CD4-positive, CD25-positive, alpha-beta regulatory T cell (primary cell): ENCODE measurements around the gene HAP1. TPM values are rescaled to one million over a fixed set of nuclear protein-coding genes. Genes with fewer than 3 reads are reported as not detected.
A peak's percentile ranks its signal among the peaks of the same experiment; 100 is the strongest.
"Not testable (repeated sequence)": the region's sequence is repeated elsewhere in the genome, so short reads cannot be mapped to it uniquely, and the experiment has no call there.

Experiments
- ATAC-seq, 2 donors: fragments of 150-1000 bp; cut with Tn5 transposase; one replicate each; pipeline ENCODE4 v1.10.0; 2021; ENCODE audit warnings: low read depth in 2 of 2, moderate number of reproducible peaks in 2 of 2, moderate library complexity in 1 of 2
- DNase-seq, 3 donors: peaks; one replicate each; pipeline versions ENCODE4 v3.0.0 to v3.0.0-alpha.2; 2012 to 2022; ENCODE audit warnings: mixed read lengths in 1 of 3
- H3K27ac ChIP-seq: one replicate; pipeline ENCODE4 v1.7.0; 2013; ENCODE audit warnings: mild to moderate bottlenecking, low read length; ENCODE audit not compliant: insufficient read depth, poor library complexity, severe bottlenecking
- H3K27me3 ChIP-seq: one replicate; pipeline ENCODE4 v1.7.0; 2013; ENCODE audit warnings: low read length; ENCODE audit not compliant: control insufficient read depth, insufficient read depth
- H3K36me3 ChIP-seq: one replicate; pipeline ENCODE4 v1.7.0; 2013; ENCODE audit warnings: mild to moderate bottlenecking, low read length, moderate library complexity; ENCODE audit not compliant: control insufficient read depth, insufficient read depth
- H3K4me1 ChIP-seq: 2 replicates; pipeline ENCODE4 v1.7.0; 2013; ENCODE audit warnings: mild to moderate bottlenecking, low read length; ENCODE audit not compliant: insufficient read depth, control insufficient read depth, poor library complexity, severe bottlenecking
- H3K4me3 ChIP-seq: one replicate; pipeline ENCODE4 v1.7.0; 2013; ENCODE audit warnings: low read depth, mild to moderate bottlenecking, low read length, moderate library complexity
- H3K9me3 ChIP-seq, 2 experiments: 1 replicate in 1 of 2; 2 replicates in 1 of 2; pipeline ENCODE4 v1.7.0; 2013; ENCODE audit warnings: low read length in 2 of 2, mild to moderate bottlenecking in 1 of 2, moderate library complexity in 1 of 2; ENCODE audit not compliant: control insufficient read depth in 2 of 2
- H3K27ac Mint-ChIP-seq, 3 donors: one replicate each; pipeline ENCODE4 v1.8.0; 2020 to 2022; ENCODE audit warnings: mild to moderate bottlenecking in 3 of 3, mixed read lengths in 3 of 3, moderate library complexity in 2 of 3
- H3K27me3 Mint-ChIP-seq: one replicate; pipeline ENCODE4 v1.8.0; 2022; ENCODE audit warnings: mild to moderate bottlenecking, mixed read lengths
- H3K36me3 Mint-ChIP-seq: one replicate; pipeline ENCODE4 v1.8.0; 2020; ENCODE audit warnings: mixed read lengths
- H3K4me1 Mint-ChIP-seq, 4 donors: one replicate each; pipeline ENCODE4 v1.8.0; 2020 to 2022; ENCODE audit warnings: mixed read lengths in 4 of 4, mild to moderate bottlenecking in 1 of 4
- H3K4me3 Mint-ChIP-seq, 4 donors: one replicate each; pipeline ENCODE4 v1.8.0; 2020 to 2022; ENCODE audit warnings: mild to moderate bottlenecking in 4 of 4, mixed read lengths in 4 of 4, moderate library complexity in 3 of 4
- H3K9me3 Mint-ChIP-seq, 7 donors: one replicate each; pipeline ENCODE4 v1.8.0; 2020 to 2022; ENCODE audit warnings: mixed read lengths in 7 of 7, mild to moderate bottlenecking in 3 of 7, moderate library complexity in 2 of 7
- polyA plus RNA-seq, 4 donors: library from polyadenylated mRNA; unstranded; fragments of 300-500 nt; fragmentation: Illumina TruSeq; gene quantifications; one replicate each; pipeline ENCODE4 v1.2.3, GENCODE V29; 2021
- total RNA-seq: library from RNA; stranded (reverse); gene quantifications from one replicate; pipeline ENCODE4 v1.2.3, GENCODE V29; 2022

The HAP1 gene
- total and polyA plus RNA-seq, 5 donors from 2014 or later = 0.35 to 2.1 (median 0.62) TPM

- H3K9me3 ChIP-seq = no peaks in the 10 kb centered on the region
- ATAC-seq (no peak), DNase-seq (no peak)
- H3K9me3 Mint-ChIP-seq = peaks cover 0 to 1% (median 0%) of the 10 kb centered on the region in 7 donors
- peak overlapping the region in 1 of 4 donors; percentile 56 for H3K4me3 Mint-ChIP-seq
- no peaks in the 10 kb centered on the region for H3K27me3 Mint-ChIP-seq
- peaks cover 21% of the 10 kb centered on the region for H3K4me1 ChIP-seq
- no peak overlapping the region for H3K27ac ChIP-seq
- H3K36me3 ChIP-seq = no peaks in the 10 kb centered on the region
- H3K27me3 ChIP-seq = no peaks in the 10 kb centered on the region
- no peaks in the 10 kb centered on the region for H3K36me3 Mint-ChIP-seq
- no peak overlapping the region for H3K27ac Mint-ChIP-seq
- H3K4me1 Mint-ChIP-seq = peaks cover 18 to 43% (median 32%) of the 10 kb centered on the region in 4 donors
- H3K4me3 ChIP-seq = no peak overlapping the region
Measured at GRCh38 chr17:41676058-41676419, 58.4 kb downstream of the HAP1 start.

DNA sequence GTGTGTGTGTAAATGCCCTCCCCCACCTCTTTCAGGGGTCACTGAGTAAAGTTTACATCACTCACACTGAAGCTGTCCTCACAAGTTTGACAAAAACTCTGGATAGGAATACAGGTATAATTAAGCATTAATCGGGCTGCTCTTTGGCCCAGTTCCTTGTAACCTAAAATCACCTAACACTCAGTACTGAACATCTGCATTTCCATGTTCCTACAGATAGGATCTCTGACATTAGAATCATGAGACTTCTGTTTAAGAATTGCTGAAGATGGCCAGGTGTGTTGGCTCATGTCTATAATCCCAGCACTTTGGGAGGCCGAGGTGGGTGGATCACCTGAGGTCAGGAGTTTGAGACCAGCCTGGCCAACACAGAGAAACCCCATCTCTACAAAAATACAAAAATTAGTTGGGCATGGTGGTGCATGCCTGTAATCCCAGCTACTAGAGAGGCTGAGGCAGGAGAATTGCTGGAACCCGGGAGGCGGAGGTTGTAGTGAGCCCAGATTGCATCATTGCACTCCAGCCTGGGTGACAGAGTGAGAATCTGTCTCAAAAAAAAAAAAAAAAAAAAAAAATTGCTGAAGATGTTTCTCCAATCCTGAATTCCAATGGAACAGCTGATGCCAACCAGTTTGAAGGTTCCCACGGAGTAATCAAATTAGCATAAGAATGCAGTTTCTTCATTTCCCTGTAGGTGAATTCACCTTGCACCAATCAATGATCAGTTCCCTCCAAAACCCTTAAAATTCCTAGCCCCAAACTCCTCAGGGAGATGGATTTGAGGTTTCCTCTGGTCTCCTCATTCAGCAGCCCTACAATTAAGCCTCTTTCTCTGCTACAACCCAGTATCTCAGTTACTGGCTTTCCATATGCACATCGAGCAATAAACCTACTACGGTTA lies 59.0 kb downstream of the HAP1 start:
- not testable (repeated sequence) for H3K27me3 ChIP-seq, H3K36me3 ChIP-seq, H3K4me3 Mint-ChIP-seq, H3K27ac Mint-ChIP-seq, H3K9me3 ChIP-seq, H3K36me3 Mint-ChIP-seq, H3K4me3 ChIP-seq, H3K9me3 Mint-ChIP-seq, H3K27ac ChIP-seq, ATAC-seq, DNase-seq, H3K27me3 Mint-ChIP-seq
- H3K4me1 Mint-ChIP-seq = peaks cover 18 to 43% (median 31%) of the 10 kb centered on the region in 4 donors
- H3K4me1 ChIP-seq = peaks cover 21% of the 10 kb centered on the region

Other genes with a start within 250 kb of the HAP1 start
- gene KRT36, start 244.7 kb downstream of the HAP1 start, total RNA-seq = not detected
- not detected for gene KRT36, start 244.7 kb downstream of the HAP1 start, polyA plus RNA-seq
- not detected for gene KRT13, start 229.0 kb downstream of the HAP1 start, total RNA-seq
- not detected for gene KRT13, start 229.0 kb downstream of the HAP1 start, polyA plus RNA-seq
- not detected for gene KRT15, start 215.8 kb downstream of the HAP1 start, total RNA-seq
- not detected for gene KRT15, start 215.8 kb downstream of the HAP1 start, polyA plus RNA-seq
- gene KRT19, start 206.3 kb downstream of the HAP1 start, total RNA-seq = not detected
- gene KRT19, start 206.3 kb downstream of the HAP1 start, polyA plus RNA-seq = not detected
- not detected for gene KRT9, start 162.6 kb downstream of the HAP1 start, total RNA-seq
- gene KRT9, start 162.6 kb downstream of the HAP1 start, polyA plus RNA-seq = not detected
- not detected for gene KRT14, start 147.7 kb downstream of the HAP1 start, total RNA-seq
- not detected for gene KRT14, start 147.7 kb downstream of the HAP1 start, polyA plus RNA-seq
- not detected for gene KRT16, start 121.9 kb downstream of the HAP1 start, total RNA-seq
- gene KRT16, start 121.9 kb downstream of the HAP1 start, polyA plus RNA-seq = not detected
- gene KRT17, start 110.1 kb downstream of the HAP1 start, total RNA-seq = not detected
- not detected for gene KRT17, start 110.1 kb downstream of the HAP1 start, polyA plus RNA-seq
- 2,625 TPM for gene EIF1, start 45.8 kb downstream of the HAP1 start, total RNA-seq
- gene EIF1, start 45.8 kb downstream of the HAP1 start, polyA plus RNA-seq = 1,000 to 10,000 TPM; 1,357 to 1,617 (median 1,453) TPM
- not detected for gene GAST, start 22.3 kb downstream of the HAP1 start, total RNA-seq
- gene GAST, start 22.3 kb downstream of the HAP1 start, polyA plus RNA-seq = not detected
- 1.3 TPM for gene JUP, start 52.1 kb upstream of the HAP1 start, total RNA-seq
- under 1 TPM in 2 of 4 donors, not detected in 2; 0.32 to 0.33 TPM for gene JUP, start 52.1 kb upstream of the HAP1 start, polyA plus RNA-seq
- 1.7 TPM for gene P3H4, start 77.3 kb upstream of the HAP1 start, total RNA-seq
- gene P3H4, start 77.3 kb upstream of the HAP1 start, polyA plus RNA-seq = 1 to 10 TPM in 3 of 4 donors, under 1 TPM in 1; 0.59 to 2.9 (median 2.5) TPM
- gene FKBP10, start 78.4 kb upstream of the HAP1 start, total RNA-seq = not detected
- gene FKBP10, start 78.4 kb upstream of the HAP1 start, polyA plus RNA-seq = under 1 TPM in 1 of 4 donors, not detected in 3; 0.25 TPM
- 17.9 TPM for gene NT5C3B, start 101.6 kb upstream of the HAP1 start, total RNA-seq
- gene NT5C3B, start 101.6 kb upstream of the HAP1 start, polyA plus RNA-seq = 10 to 100 TPM; 15.5 to 37.7 (median 18.1) TPM
- not detected for gene KLHL10, start 103.2 kb upstream of the HAP1 start, total RNA-seq
- under 1 TPM in 3 of 4 donors, not detected in 1; 0.19 to 0.25 (median 0.21) TPM for gene KLHL10, start 103.2 kb upstream of the HAP1 start, polyA plus RNA-seq
- gene KLHL11, start 130.8 kb upstream of the HAP1 start, total RNA-seq = 21.7 TPM
- 10 to 100 TPM in 1 of 4 donors, 1 to 10 TPM in 3; 5.4 to 11.5 (median 6.7) TPM for gene KLHL11, start 130.8 kb upstream of the HAP1 start, polyA plus RNA-seq
- 76.3 TPM for gene ACLY, start 184.3 kb upstream of the HAP1 start, total RNA-seq
- 10 to 100 TPM; 50.3 to 56.8 (median 55.6) TPM for gene ACLY, start 184.3 kb upstream of the HAP1 start, polyA plus RNA-seq
- not detected for gene ODAD4, start 196.0 kb upstream of the HAP1 start, total RNA-seq
- gene ODAD4, start 196.0 kb upstream of the HAP1 start, polyA plus RNA-seq = under 1 TPM in 3 of 4 donors, not detected in 1; 0.14 to 0.28 (median 0.15) TPM
- 27.7 TPM for gene CNP, start 232.2 kb upstream of the HAP1 start, total RNA-seq
- gene CNP, start 232.2 kb upstream of the HAP1 start, polyA plus RNA-seq = 10 to 100 TPM; 26.9 to 44.3 (median 34.1) TPM